Kidney epithelial cell (primary cell): ENCODE data around the gene SLX9. TPM values are rescaled to one million over a fixed set of nuclear protein-coding genes. Genes with fewer than 3 reads are reported as not detected.
"Not testable (repeated sequence)": the region's sequence is repeated elsewhere in the genome, so short reads cannot be mapped to it uniquely, and the experiment has no call there.

Experiments
- DNase-seq: peaks from one replicate; pipeline ENCODE4 v3.0.0-alpha.2; 2010; ENCODE audit warnings: low read depth
- H3K27me3 ChIP-seq: 2 replicates; pipeline ENCODE4 v1.6.0; 2011; ENCODE audit warnings: low read length; ENCODE audit not compliant: control insufficient read depth, insufficient read depth
- H3K36me3 ChIP-seq: 2 replicates; pipeline ENCODE4 v1.5.1; 2011; ENCODE audit warnings: low read length; ENCODE audit not compliant: control insufficient read depth, insufficient read depth
- H3K4me3 ChIP-seq: 2 replicates; pipeline ENCODE4 v1.5.1; 2011; ENCODE audit warnings: low read depth, mild to moderate bottlenecking, control low read depth, low read length
- CTCF ChIP-seq: IDR thresholded peaks from 2 replicates; pipeline ENCODE4 v1.5.1; 2011; ENCODE audit warnings: mild to moderate bottlenecking, moderate library complexity, low read length, control low read depth, inconsistent platforms; ENCODE audit not compliant: insufficient read depth, poor library complexity, severe bottlenecking
- total RNA-seq: library from RNA; depleted of rRNA; stranded (reverse); fragments of >200 nt; gene quantifications from 2 replicates; pipeline ENCODE4 v1.2.3, GENCODE V29; 2015

SLX9 gene
- total RNA-seq, 1 donor from 2014 or later, result 38.6 TPM

- TF ChIP-seq CTCF, result no peak
- Histone ChIP-seq H3K36me3 (no peaks in the 10 kb centered on the region), H3K4me3 (no peak overlapping the region), H3K27me3 (peaks cover 2% of the 10 kb centered on the region)
- DNase-seq, result no peak
Observed at GRCh38 chr21:45020629-45021427, 81.0 kb downstream of the SLX9 start.

- no peak for TF ChIP-seq CTCF
- peaks cover 2% of the 10 kb centered on the region for H3K27me3 ChIP-seq
- no peak for DNase-seq
- H3K4me3 ChIP-seq, result no peak overlapping the region
- no peaks in the 10 kb centered on the region for H3K36me3 ChIP-seq
Observed at GRCh38 chr21:45021428-45022347, 81.9 kb downstream of the SLX9 start.

- no peak for DNase-seq
- TF ChIP-seq CTCF, result no peak
- H3K36me3 ChIP-seq, result no peaks in the 10 kb centered on the region
- H3K4me3 ChIP-seq, result no peak overlapping the region
- H3K27me3 ChIP-seq, result peaks cover 2% of the 10 kb centered on the region
Observed at GRCh38 chr21:45022348-45022675, 82.5 kb downstream of the SLX9 start.

DNA sequence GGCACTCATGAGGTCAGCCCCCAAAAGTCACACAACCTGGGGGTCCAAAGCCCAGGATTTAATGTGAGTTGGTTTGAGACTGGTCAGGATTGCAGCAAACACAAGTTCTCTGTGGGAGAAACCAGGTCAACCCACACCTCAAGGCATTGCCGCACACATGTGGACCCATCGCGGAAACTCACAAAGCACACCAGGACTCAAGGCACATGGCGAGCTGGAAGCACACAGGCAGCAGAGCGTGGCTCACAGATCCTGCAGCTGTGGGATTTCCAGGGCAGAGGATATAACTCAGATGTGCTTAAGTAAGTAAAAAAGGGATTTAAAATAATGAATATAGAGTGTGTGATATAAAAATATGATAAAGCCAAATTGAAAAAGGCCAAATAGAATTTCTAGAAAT is 82.9 kb downstream of the SLX9 start:
- H3K4me3 ChIP-seq, result no peak overlapping the region

GRCh38 chr21:45024516-45024915 is 84.7 kb downstream of the SLX9 start:
- not testable (repeated sequence) for H3K27me3 ChIP-seq, H3K4me3 ChIP-seq, DNase-seq, H3K36me3 ChIP-seq

More for the DNA sequence above, 82.9 kb downstream of the SLX9 start:
- Histone ChIP-seq H3K27me3 (peaks cover 2% of the 10 kb centered on the region), H3K36me3 (no peaks in the 10 kb centered on the region)
- TF ChIP-seq CTCF, result no peak
- DNase-seq, result no peak

DNA sequence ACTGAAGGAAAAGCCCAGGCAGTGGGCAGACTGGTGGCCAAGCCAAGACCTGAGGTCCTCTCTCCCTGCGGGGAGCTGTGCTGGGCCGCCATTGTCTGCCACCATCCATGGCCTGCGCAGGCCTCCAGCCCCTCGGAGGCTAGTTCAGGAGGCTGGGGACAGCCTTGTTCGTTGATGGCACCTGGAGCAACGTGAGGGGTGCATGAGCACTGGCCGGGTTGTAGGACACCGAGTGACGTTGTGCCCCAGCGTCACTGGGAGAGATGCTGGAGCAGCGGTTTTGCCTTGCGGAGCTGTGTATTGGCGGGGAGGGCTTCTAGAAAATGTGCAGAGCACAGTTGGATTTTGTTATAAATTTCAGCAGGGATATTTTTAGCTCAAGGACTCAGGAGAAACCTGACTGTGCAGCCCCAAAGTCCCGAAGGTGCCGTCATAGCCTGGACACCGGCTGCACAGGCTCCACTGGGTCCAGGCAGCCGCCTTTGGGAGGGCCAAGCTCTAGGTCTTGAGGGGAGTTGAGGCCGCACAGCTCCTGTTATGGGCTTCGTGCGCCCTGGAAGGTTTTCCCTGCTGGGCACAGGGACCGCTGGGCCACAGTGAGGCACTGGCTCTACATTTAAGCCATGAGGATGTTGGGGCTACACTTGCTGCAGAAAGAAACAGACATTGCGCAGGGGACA is 86.4 kb downstream of the SLX9 start:
- Histone ChIP-seq H3K27me3 (peaks cover 9% of the 10 kb centered on the region), H3K4me3 (no peak overlapping the region), H3K36me3 (no peaks in the 10 kb centered on the region)
- TF ChIP-seq CTCF, result no peak
- DNase-seq, result no peak
